Measurements from ENCODE around the gene STK11.

DNA sequence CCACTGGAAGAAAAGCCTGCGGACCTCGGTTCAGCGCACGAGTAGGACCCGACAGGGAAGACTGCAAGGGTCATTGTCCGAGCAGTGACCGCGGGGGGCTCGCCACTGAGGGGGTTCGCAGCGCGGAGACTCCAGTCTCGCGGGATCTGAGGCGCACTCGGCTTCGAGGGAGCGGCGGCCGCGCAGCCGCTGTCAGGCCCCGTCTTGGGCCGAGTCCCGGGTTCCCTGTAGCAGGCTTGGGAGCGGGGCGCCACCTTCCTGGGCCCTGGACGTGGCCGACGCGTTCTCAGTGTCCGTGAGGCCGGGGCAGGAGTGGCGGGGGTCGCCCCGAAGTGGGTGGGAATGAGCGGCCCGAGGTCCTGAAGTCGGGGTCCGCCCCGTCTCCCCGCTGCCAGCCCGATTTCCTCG lies 69.3 kb downstream of the STK11 start:
- no peak for TF ChIP-seq POLR2A (IDR thresholded peaks at IDR 0.05)
- TF ChIP-seq, protein P1, sequence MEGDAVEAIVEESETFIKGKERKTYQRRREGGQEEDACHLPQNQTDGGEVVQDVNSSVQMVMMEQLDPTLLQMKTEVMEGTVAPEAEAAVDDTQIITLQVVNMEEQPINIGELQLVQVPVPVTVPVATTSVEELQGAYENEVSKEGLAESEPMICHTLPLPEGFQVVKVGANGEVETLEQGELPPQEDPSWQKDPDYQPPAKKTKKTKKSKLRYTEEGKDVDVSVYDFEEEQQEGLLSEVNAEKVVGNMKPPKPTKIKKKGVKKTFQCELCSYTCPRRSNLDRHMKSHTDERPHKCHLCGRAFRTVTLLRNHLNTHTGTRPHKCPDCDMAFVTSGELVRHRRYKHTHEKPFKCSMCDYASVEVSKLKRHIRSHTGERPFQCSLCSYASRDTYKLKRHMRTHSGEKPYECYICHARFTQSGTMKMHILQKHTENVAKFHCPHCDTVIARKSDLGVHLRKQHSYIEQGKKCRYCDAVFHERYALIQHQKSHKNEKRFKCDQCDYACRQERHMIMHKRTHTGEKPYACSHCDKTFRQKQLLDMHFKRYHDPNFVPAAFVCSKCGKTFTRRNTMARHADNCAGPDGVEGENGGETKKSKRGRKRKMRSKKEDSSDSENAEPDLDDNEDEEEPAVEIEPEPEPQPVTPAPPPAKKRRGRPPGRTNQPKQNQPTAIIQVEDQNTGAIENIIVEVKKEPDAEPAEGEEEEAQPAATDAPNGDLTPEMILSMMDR (IDR thresholded peaks at IDR 0.05) = no peak
